HG03039 (cell line): ENCODE results near the gene ROGDI.
A peak's percentile ranks its signal among the peaks of the same experiment; 100 is the strongest.

Source experiments
- ATAC-seq: cut with Tn5 transposase; IDR thresholded peaks from one replicate; pipeline ENCODE4 v1.9.1; 2021; ENCODE audit warnings: mild to moderate bottlenecking, moderate library complexity; ENCODE audit not compliant: unreplicated experiment

ROGDI gene, protein sequence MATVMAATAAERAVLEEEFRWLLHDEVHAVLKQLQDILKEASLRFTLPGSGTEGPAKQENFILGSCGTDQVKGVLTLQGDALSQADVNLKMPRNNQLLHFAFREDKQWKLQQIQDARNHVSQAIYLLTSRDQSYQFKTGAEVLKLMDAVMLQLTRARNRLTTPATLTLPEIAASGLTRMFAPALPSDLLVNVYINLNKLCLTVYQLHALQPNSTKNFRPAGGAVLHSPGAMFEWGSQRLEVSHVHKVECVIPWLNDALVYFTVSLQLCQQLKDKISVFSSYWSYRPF

DNA sequence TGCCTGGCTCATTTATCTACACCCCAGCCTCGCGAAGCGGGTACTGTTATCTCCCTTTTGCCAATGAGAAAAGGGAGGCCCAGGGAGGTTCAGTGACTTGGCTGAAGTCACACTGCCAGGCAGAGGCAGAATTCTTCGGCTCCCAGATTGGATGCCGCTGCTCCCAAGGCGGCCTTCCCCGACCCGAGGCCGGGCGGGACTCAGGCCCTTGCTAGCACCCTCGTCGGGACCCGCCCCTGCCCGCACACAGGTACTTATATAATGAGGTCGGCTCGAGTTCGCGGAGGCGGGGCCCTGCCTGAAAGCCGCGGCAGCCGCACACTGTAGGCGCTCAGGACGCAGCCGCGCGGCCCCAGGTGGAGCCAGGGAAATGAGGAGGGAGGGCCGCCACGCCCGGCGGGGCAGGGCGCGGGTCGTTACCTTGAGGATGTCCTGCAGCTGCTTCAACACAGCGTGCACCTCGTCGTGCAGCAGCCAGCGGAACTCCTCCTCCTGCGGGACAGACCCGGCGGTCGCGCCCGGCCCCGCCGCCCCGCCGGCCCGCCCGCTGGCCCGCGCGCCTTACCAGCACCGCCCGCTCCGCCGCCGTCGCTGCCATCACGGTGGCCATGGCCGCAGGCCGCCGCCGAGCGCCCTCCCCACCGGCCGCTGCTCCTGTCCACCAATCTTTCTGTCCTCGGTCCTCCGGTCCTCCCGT is at the start of gene ROGDI:
Gene ROGDI (minus strand): TSS at position 672 of the 697 bp plus-strand sequence. CDS start 62 bp downstream, at position 610.
- peak; percentile 39 for ATAC-seq

DNA sequence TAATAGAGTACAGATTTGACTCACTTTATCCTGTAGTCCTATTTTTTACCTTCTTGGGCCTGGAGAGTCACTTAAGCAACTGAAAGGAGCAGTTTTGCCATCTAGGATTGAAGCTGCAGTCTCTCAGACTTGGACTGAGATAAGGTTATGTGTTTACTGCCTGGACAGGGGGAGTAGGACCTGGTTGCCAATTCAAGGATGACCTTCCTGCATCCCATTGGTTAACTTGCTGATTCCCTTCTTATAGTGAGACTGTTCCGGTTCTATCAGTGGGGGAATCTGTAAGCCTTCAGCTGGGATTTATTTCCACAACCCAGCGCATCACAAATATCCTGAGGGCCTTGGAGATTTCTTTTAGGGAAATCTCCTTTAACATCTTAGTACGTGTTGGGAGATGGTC is 47.8 kb upstream of the ROGDI start:
- ATAC-seq = no peak

DNA sequence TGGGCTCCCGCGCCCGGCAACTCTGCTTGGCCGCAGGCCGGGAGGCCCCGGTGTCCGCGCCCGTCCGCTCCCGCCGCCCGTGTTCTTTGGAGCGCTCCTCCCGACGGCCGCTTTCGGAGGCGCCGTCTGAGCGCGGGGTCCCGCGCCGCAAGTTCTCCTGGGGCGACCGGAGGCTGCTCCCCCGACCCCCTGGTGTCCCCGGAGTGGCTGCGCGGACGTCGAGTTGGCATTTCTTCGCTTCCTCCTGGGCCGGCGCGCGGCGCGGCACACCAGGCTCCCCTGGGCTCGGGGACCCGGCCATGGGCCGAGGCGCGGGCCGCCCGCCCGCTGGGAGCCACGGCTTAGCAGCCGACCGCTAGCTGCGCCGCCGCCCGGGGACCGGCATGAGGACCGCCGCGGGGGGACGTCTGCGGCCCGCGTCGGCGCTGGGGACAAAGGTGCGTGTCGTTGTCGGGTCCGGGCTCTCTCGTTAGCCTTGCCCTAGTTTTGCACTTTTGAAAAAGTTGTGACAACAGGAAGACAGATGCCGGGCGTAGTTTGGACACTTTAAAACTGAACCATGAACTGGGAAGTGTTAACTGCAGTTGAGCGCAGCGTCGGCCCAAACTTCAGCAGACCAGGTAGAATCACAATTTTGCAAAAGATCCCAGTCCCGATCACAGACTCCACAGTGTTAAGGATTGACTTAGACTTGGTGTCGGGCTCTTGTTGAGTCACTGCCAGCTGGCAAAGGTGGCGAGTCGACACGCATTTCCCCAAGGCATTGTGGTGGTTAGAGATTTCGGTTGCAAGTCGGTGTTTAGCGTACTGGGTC is 45.5 kb upstream of the ROGDI start:
- ATAC-seq = peak; percentile 19

DNA sequence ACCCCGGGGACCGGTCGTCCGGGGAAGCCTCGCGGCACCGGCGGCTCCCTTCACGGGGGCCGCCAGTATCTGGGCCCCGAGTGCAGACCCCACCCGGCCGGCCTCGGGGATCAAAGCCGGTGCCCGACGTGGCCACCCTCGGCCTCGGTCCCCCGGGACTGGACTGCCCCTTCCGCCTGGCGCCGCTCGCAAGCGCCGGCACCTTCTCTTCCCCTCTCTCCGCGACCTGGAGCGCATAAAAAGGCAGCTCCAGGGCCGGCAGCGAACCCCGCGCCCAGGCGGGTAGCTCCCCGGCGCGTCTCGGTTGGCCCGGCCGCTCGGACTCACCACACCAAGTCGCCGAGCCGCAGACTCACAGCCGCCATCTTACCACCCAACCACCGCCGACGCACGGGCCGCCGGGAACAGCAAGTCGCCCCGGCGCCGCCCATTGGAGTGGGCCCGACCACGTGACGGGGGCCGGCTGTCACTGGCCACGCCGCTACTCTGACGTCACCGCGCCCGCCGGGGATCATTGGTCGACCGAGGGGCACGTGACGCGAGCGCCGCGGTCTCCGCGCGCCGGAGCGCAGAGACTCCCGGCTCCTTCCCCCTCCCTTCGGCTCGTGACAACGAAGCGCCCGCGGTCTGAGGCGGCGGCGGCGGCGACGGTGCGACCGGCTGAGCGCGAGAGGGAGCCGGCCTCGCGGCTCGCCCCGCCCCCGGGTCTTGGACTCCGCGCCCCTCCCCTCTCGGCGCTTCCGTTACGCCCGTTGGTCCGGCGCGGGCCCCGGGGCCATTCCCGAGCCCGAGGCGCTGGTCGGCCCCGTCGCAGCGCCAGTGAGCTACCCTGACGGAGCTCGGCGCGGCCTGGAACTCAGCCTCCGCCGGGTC is 44.7 kb upstream of the ROGDI start, which contains the start of the genes GLYR1 and UBN1:
Gene GLYR1 (minus strand): TSS at position 388 of the 873 bp plus-strand sequence. CDS start 23 bp downstream, at position 365.
Gene UBN1 (plus strand): TSS at position 581 of the 873 bp plus-strand sequence. CDS start 5,437 bp downstream, outside the sequence.
- ATAC-seq = peak; percentile 86

DNA sequence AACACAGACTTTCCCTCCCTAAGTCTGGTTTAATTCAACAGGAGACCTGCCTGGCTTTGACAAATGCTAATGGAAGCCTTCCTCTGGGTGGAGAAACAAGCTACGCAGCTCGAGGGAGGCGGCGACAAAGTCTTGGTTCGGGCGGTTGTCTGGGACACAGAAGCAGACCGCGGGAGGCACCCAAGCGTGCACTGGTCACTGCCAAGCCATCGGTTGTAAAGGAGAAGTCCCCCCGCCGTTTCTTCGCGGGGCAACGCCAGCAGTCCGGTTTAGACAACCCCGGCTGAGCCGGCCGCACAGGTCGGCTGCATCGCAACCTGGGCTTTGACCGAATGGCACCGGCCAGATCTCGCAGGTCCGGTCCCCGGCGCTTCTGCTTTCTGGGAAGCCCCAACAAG is 44.1 kb upstream of the ROGDI start:
- ATAC-seq = peak; percentile 2

DNA sequence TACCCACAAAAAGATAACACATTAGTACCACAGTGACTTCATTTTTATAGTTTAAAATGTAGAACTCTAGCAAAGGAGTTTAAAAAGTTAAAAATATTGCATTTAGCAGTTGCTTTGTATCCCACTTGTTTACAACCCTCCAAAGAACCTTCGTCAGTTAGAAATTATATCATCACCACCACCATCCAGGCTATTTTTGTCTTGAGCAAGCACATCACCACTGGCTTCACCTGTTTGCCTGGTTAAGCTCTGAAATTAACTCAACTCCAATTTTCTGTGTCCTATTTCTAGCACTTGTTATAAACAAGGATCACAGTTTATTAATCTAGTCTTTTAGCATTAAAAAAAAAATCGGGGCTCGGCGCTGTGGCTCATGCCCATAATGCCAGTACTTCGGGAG is 38.6 kb upstream of the ROGDI start:
- ATAC-seq = no peak

DNA sequence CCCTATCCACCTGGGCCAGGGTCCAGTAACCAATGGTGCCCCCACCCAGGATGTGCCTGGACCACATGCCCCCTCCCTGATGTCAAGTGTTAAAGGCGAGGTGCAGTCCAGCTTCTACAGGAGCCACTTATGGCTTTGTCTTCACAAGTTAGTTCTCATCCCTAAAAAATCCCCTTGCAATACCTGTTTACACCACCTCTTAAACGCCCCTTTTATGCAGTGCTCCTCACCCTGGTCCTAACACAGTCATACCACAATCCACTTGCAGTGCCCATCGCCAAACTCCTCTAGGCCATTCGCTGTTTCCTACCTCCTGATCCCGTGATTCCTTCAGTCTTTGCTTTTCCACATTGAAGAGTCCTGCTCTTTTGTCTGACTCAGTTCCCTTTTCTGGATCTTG is 37.5 kb upstream of the ROGDI start:
- ATAC-seq = no peak

DNA sequence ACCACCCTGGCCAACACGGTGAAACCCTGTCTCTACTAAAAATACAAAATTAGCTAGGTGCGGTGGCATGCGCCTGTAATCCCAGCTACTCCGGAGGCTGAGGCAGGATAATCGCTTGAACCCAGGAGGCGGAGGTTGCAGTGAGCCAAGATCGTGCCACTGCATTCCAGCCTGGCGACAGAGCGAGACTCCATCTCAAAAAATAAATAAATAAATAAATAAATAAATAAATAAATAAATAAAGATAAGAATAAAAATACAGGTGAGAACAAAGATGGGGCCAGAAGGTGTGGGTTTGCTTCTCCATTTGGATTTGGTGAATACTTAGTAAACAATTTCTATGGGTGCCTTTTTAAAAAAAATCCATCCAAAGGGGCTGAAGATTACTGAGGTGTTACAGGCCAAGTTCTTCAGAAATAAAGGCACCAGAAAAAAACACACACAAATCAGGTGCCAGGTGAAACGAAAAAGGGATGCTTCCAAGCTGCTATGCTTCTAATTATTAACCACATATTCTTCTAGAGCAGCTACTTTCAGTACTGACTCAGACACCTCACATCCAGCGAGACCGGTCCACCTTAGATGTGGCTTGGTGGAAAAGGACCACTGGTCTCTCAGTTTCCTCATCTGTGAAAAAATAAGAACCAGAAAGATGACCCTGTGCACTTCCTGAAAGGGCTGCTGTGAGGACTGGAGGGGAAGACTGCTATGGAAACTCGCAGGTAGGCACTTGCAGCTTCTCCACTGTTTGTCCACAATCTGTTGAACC is 35.5 kb upstream of the ROGDI start:
- no peak for ATAC-seq

DNA sequence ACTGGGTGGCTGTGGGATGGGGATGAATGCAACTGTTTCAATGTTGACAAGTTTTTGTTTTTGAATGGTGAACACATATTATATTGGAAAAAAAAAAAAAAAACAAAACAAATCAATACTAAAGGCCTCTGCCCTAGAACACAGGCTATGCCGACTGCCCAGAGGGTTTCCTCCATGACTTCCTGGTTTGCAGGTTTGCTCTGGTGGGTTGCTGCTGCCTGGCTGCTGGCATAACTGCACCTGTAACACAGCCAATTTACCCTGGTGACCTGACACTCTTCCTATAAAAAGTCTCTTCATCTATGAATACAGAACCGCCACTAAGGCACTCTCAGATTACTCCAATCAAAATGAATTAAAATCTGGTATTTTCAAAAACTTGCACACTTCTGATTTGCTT is 34.3 kb upstream of the ROGDI start:
- no peak for ATAC-seq

DNA sequence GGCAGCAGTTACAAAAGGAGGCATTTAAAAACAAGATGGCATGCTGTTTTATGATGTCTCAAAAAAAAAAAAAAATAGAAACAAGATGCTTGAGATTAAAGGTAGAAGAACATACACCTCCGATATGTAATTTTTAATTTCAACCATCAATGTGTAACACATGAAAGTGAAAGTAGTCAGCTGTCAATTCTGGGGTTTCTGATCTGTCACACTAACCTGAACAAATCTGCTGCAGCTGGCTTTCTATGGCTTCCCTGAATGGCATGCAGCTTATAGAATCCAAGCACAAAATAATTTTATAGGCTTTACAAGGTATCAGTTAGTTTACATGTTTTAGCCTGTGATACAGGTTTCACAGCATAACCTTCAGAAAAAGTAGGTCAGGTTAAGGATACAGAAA is 31.2 kb upstream of the ROGDI start:
- no peak for ATAC-seq

DNA sequence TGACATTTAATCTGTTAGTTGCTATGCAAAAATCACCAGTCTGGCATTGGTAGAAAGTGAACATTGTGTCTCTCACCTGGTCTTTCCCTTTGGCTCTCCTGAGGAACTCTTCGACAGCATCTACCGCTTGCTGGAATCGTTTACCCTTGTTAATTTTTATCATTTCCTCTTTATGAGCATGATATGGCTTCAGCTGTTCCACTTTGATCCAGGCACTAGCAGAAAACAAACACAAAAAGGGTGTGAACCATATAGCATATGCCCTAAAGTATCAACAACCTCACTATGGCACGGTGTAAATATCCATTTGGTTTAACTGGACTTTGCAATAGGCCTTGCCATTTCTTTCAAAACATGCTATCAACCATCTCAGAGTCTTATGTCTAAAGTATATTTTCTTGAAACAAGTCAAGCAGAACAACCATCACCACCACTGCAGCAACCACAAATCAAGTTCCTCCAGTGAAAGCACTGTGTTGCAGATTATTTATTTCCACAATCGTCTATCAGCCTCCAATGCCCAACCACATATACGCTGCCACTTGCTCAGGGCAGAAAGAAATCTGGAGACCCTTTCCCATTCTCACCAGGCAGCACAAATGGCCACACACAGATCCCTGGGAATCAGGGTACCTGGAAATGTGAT is 30.4 kb upstream of the ROGDI start:
- no peak for ATAC-seq

DNA sequence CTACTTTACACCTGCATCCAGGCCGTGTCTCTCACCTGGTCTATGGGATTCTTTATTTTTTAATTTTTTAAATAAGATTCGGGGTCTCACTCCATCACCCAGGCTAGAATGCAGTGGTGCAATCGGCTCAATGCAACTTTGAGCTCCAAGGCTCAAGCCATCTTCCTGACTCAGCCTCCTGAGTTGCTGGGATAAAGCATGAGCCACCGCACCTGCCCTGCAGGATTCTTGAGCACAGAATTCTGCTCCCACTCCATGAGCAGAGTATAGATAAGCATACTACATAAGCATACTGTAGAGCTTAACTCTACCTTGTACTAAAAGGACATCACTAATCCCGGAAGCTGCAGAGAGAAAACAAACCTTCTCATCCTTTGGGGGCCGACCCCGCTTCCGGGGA is 29.2 kb upstream of the ROGDI start:
- no peak for ATAC-seq

DNA sequence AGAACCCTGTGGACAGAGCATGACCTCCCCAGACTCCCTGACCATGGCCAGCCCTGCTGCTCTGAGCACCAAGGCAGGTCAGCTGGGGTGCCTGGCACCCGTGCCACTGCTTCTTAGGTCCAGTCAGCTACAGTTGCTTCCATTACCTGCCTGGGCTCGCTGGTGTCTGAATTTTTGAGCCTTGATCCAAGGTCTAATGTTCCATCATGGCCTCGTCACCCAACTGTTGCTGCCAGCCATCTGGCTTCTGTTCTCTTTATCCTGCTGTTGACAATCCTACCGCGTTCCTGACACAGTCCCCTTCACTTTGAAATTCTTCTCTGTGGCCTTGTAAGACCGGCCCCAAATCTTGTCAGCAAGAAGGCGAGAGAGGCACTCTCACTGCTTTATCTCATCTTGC is 28.0 kb upstream of the ROGDI start:
- ATAC-seq = no peak

DNA sequence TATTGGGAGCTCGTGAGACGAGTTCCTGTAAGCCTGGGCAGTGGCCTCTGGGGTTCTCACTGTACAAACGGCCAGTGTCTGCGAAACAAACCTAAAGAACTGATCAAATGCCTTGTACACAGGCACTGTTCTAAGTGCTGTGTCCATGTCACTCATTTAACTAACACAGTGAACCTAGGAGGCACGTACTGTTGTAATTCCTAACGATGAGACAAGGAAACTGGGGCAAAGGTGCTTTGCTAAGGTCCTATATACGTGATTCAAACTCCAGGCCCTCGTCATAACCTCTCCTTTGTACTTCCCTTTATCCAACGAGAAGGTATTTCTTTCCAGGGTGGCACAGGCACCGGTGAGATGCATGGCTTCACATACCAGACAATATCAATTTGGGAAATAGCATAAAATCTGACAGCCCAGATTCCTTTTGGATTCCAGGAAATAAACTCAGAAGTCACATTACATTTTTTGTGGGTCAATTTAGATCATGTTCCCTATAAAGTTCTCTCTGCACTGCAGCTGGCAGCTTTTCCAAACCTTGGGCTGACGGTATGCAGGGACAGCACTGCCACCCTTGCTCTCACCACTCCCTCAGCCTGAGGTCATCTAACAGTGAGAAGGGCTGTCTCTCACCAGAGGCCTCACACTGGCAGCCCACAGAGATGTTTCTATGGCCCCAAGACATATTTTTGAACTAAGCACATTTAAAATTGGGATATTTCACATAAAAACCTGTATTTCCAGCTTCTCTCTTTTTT is 26.3 kb upstream of the ROGDI start:
- no peak for ATAC-seq

DNA sequence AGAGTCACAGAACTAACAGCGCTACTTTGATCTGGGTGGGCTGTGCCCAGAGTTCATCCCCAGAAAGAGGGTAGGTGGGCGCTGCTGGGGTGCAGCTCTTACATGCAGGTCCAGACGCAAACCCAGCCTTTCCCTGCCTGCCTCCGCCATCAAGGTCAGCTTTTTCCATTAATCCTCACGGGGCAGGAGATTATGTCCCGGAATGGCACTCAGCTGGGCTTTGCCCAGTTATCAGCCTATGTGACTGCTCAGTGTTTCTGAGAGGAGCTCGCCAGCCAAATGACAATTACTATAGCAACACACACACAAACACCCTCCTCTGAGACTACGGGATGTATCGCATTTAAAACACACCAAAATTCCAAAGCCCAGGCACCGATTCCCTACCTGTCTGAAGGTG is 24.5 kb upstream of the ROGDI start:
- no peak for ATAC-seq

DNA sequence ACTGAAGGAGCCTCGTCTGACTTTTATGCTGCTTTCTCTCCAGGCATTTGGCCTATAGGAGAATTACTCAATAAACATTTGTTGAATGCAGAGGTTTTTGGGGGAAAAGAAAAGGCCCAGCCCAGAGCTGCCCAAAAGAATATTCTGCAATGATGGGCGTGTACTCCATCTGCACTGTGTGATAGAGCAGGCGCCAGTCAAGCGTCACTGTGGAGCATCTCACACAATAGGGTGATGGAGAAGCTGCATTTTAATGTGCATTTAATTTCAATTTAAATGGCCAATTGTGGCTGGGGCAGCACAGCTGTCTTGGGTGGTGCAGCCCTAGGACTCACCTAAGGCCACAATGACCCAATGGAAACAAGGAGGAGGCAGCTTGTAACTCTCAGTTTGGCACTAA is 24.1 kb upstream of the ROGDI start:
- ATAC-seq = no peak

DNA sequence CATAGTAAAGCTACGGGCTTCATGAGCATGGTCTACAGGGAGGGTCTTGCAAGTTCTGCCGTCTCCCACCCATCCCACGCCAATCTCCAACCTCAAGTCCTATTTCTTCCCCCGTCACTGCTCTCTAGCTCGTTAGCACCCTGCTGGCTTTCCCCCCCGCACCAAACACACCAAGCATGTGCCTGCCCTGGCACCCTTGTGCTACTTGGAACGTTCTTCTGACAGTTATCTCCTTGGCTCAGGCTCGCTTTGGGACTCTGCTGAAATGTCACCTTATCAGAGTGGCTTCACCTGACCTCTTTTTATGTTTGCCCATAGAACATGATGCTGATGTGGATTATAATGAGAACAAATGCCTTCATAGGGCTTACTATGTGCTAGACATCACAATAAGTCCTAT is 22.8 kb upstream of the ROGDI start:
- no peak for ATAC-seq

DNA sequence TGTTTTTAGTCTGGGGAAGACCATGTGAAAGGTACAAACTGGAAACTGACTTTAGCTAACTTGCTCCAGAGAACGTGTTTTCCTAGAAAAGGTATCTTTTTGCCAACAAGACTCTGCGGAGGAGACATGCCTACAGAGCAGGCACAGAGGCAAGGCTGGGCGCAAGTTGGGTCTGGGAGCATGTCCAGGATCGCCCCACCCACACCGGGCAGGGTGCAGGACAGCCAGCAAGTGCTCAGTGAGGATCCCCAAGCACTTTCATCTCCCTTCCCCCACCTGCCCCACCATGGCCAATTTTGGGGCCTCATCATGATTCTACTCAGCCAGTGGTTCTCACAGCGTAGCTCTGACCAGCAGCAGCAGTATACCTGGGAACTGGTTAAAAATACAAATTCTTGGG is 18.2 kb upstream of the ROGDI start:
- no peak for ATAC-seq
